Endothelial cell of umbilical vein (primary cell): ENCODE measurements around the gene C1orf53. TPM values are rescaled to one million over a fixed set of nuclear protein-coding genes. Genes with fewer than 3 reads are reported as not detected.
A peak's percentile ranks its signal among the peaks of the same experiment; 100 is the strongest.

Experiments
- BruUV-seq: library from RNA; stranded (reverse); fragments of 400-500 nt; replicated peaks from 2 replicates; lab custom pipeline; 2021; lab: Mats Ljungman, UMichigan
- CTCF ChIA-PET: fragments of 300-600, 350-600 bp; sonication (Branson Sonifier 250); formaldehyde crosslinking; loops from one replicate; lab custom pipeline; 2021; ENCODE audit warnings: antibody characterized with exemption, inconsistent platforms; lab: Charles Lee
- POLR2A ChIA-PET: fragments of 300-600, 350-600 bp; sonication (Branson Sonifier 250); formaldehyde crosslinking; loops from one replicate; lab custom pipeline; 2021; ENCODE audit warnings: antibody characterized with exemption, inconsistent platforms; lab: Charles Lee
- DNase-seq: peaks from one replicate; pipeline ENCODE4 v3.0.0-alpha.2; 2011; ENCODE audit warnings: low read depth, low spot score
- FAIRE-seq: peaks from 2 replicates; lab custom pipeline; 2011; peaks lifted over from hg19 to GRCh38; lab: Jason Lieb, UNC
- H2AFZ ChIP-seq: 2 replicates; pipeline ENCODE4 v1.6.0; 2012; ENCODE audit warnings: low read depth, low read length, control low read depth, inconsistent platforms
- H3K27ac ChIP-seq: 2 replicates; pipeline ENCODE4 v1.5.1; 2011; ENCODE audit warnings: low read depth, mild to moderate bottlenecking, control low read depth, low read length, moderate library complexity; ENCODE audit not compliant: insufficient read depth
- H3K27me3 ChIP-seq, 2 experiments: 2 replicates each; pipeline versions ENCODE4 v1.6.0 to v1.6.1; 2011; ENCODE audit warnings: low read length in 2 of 2, mixed read lengths in 1 of 2; ENCODE audit not compliant: control insufficient read depth in 2 of 2, insufficient read depth in 2 of 2
- H3K36me3 ChIP-seq, 2 experiments: 2 replicates in 1 of 2; 3 replicates in 1 of 2; pipeline ENCODE4 v1.5.1; 2011; ENCODE audit warnings: low read length in 2 of 2, mild to moderate bottlenecking in 1 of 2, moderate library complexity in 1 of 2; ENCODE audit not compliant: control insufficient read depth in 2 of 2, insufficient read depth in 2 of 2; ENCODE audit errors: extremely low read depth in 1 of 2
- H3K4me1 ChIP-seq: 3 replicates; pipeline ENCODE4 v1.5.1; 2011; ENCODE audit warnings: mild to moderate bottlenecking, low read length; ENCODE audit not compliant: control insufficient read depth, insufficient read depth; ENCODE audit errors: extremely low read depth
- H3K4me2 ChIP-seq: 2 replicates; pipeline ENCODE4 v1.6.1; 2011; ENCODE audit warnings: low read length, control low read depth, mixed read lengths; ENCODE audit not compliant: insufficient read depth
- H3K4me3 ChIP-seq, 3 experiments: fragments of 200-600 bp in 1 of 3; sonication (generic), shearing (Covaris generic) in 1 of 3; replicated peaks in 1 of 3; 2 replicates each; pipeline ENCODE4 v1.5.1; 2011 to 2016; ENCODE audit warnings: control low read depth in 3 of 3, low read length in 3 of 3, mild to moderate bottlenecking in 2 of 3, inconsistent platforms in 1 of 3, low read depth in 1 of 3, moderate library complexity in 1 of 3; ENCODE audit not compliant: insufficient read depth in 1 of 3
- H3K79me2 ChIP-seq: 2 replicates; pipeline ENCODE4 v1.6.0; 2012; ENCODE audit warnings: low read length, inconsistent platforms; ENCODE audit not compliant: control insufficient read depth, insufficient read depth
- H3K9ac ChIP-seq: replicated peaks from 2 replicates; pipeline ENCODE3; 2011; ENCODE audit warnings: low read length, control low read depth; ENCODE audit not compliant: insufficient read depth; ENCODE audit errors: extremely low read depth
- H3K9me1 ChIP-seq: replicated peaks from 3 replicates; pipeline ENCODE4 v1.6.0; 2011; ENCODE audit warnings: mild to moderate bottlenecking, low read length; ENCODE audit not compliant: control insufficient read depth, insufficient read depth; ENCODE audit errors: extremely low read depth
- H3K9me3 ChIP-seq: replicated peaks from 2 replicates; pipeline ENCODE4 v1.5.1; 2012; ENCODE audit warnings: low read length, inconsistent platforms; ENCODE audit not compliant: control insufficient read depth, insufficient read depth
- H4K20me1 ChIP-seq: replicated peaks from 2 replicates; pipeline ENCODE3; 2011; ENCODE audit warnings: mild to moderate bottlenecking, low read length; ENCODE audit not compliant: control insufficient read depth, insufficient read depth; ENCODE audit errors: extremely low read depth
- EZH2 ChIP-seq: IDR thresholded peaks from 2 replicates; pipeline ENCODE4 v1.6.1; 2012; ENCODE audit warnings: borderline replicate concordance, low read depth, mild to moderate bottlenecking, moderate library complexity, low read length, inconsistent platforms; ENCODE audit not compliant: severe bottlenecking
- FOS ChIP-seq: IDR thresholded peaks from 2 replicates; pipeline ENCODE4 v1.6.1; 2011; ENCODE audit warnings: mild to moderate bottlenecking, low read length, moderate library complexity, borderline replicate concordance; ENCODE audit not compliant: insufficient read depth
- GATA2 ChIP-seq: IDR thresholded peaks from 2 replicates; pipeline ENCODE4 v1.7.0; 2011; ENCODE audit warnings: low read depth, mild to moderate bottlenecking, moderate library complexity, mixed read lengths, low read length; ENCODE audit not compliant: insufficient read length, insufficient read depth
- JUN ChIP-seq: IDR thresholded peaks from 2 replicates; pipeline ENCODE4 v1.6.1; 2011; ENCODE audit warnings: borderline replicate concordance, low read depth; ENCODE audit not compliant: insufficient read length, insufficient read depth
- MYC ChIP-seq: IDR thresholded peaks from one replicate; pipeline ENCODE4 v1.6.1; 2011; ENCODE audit warnings: mild to moderate bottlenecking, low read depth, low read length
- POLR2A ChIP-seq: IDR thresholded peaks from 2 replicates; pipeline ENCODE4 v1.6.1; 2012; ENCODE audit warnings: low read depth, mild to moderate bottlenecking, control low read depth, low read length
- POLR2AphosphoS5 ChIP-seq: IDR thresholded peaks from 2 replicates; pipeline ENCODE4 v1.6.1; 2012; ENCODE audit warnings: low read depth, mild to moderate bottlenecking, control low read depth, low read length, moderate library complexity; ENCODE audit not compliant: insufficient read depth
- dilution Hi-C: fragments of 300-500 bp; cut with MboI; formaldehyde crosslinking; loops from one replicate; pipeline ENCODE4 v1.15.0; 2019; ENCODE audit warnings: low sequenced_read_pairs; ENCODE audit not compliant: extremely low pct_ligation_motif_present
- intact Hi-C: fragments of 100-400 bp; cut with micrococcal nuclease; formaldehyde crosslinking; loops from one replicate; pipeline ENCODE4 v1.10.0; 2022
- polyA plus RNA-seq, 4 experiments: library from polyadenylated mRNA; depleted of rRNA in 3 of 4; stranded (reverse) in 3 of 4; unstranded in 1 of 4; fragments of >200 nt; gene quantifications; 2 replicates each; pipeline versions ENCODE4 v1.2.1 to v1.2.3, GENCODE V29; 2011 to 2012; ENCODE audit warnings: missing spikeins in 1 of 4
- total RNA-seq: library from RNA; stranded (reverse); gene quantifications from 2 replicates; pipeline ENCODE4 v1.2.3, GENCODE V29; 2021
- TF ChIP-seq, protein P1 (sequence below): IDR thresholded peaks from 2 replicates; pipeline ENCODE4 v1.6.1; 2011; ENCODE audit not compliant: insufficient read depth, insufficient read length
- TF ChIP-seq, protein P2 (sequence below), 2 donors: IDR thresholded peaks; 1 replicate in 1 of 2; 2 replicates in 1 of 2; pipeline ENCODE4 v1.5.1; 2011; ENCODE audit warnings: low read length in 2 of 2, mild to moderate bottlenecking in 2 of 2, moderate library complexity in 2 of 2, control low read depth in 1 of 2, inconsistent platforms in 1 of 2, low read depth in 1 of 2; ENCODE audit not compliant: insufficient read depth in 1 of 2; ENCODE audit errors: extremely low read depth in 1 of 2

Gene C1orf53
- total and polyA plus RNA-seq, 2 donors (not counting 3 experiments of a cell fraction or from before 2014, with no cell fraction given), result 3.5 to 6.5 TPM

- H3K9me1 ChIP-seq, result no peaks in the 10 kb centered on the region
- DNase-seq (no peak), FAIRE-seq (no peak)
- peaks cover 0 to 16% of the 10 kb centered on the region in 2 experiments for H3K27me3 ChIP-seq
- BruUV-seq, result no TSS peak
- TF ChIP-seq POLR2AphosphoS5 (no peak), MYC (no peak), FOS (no peak), GATA2 (no peak), JUN (no peak), EZH2 (no peak), POLR2A (no peak)
- TF ChIP-seq, protein P1, sequence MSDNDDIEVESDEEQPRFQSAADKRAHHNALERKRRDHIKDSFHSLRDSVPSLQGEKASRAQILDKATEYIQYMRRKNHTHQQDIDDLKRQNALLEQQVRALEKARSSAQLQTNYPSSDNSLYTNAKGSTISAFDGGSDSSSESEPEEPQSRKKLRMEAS, result no peak
- TF ChIP-seq, protein P2, sequence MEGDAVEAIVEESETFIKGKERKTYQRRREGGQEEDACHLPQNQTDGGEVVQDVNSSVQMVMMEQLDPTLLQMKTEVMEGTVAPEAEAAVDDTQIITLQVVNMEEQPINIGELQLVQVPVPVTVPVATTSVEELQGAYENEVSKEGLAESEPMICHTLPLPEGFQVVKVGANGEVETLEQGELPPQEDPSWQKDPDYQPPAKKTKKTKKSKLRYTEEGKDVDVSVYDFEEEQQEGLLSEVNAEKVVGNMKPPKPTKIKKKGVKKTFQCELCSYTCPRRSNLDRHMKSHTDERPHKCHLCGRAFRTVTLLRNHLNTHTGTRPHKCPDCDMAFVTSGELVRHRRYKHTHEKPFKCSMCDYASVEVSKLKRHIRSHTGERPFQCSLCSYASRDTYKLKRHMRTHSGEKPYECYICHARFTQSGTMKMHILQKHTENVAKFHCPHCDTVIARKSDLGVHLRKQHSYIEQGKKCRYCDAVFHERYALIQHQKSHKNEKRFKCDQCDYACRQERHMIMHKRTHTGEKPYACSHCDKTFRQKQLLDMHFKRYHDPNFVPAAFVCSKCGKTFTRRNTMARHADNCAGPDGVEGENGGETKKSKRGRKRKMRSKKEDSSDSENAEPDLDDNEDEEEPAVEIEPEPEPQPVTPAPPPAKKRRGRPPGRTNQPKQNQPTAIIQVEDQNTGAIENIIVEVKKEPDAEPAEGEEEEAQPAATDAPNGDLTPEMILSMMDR (IDR thresholded peaks at IDR 0.05; ENCODE audit: extremely low read depth in 1 of 2, insufficient read depth in 1 of 2, low read depth in 1 of 2, low read length in 2 of 2), result no peak
- ChIA-PET CTCF (interaction anchor here (1.0 to 2.2 kb wide), 8 partner anchors 9 to 382 kb away, joined by 3 to 10 read pairs (median 5); partner anchors contain the start of gene LHX9), POLR2A (interaction anchor here (1.0 to 1.3 kb wide), 2 partner anchors 15 to 128 kb away, joined by 3 to 4 read pairs; no protein-coding TSS in a partner anchor)
- peak overlapping the region; percentile 73 for H3K9ac ChIP-seq
- peaks cover 14% of the 10 kb centered on the region for H3K4me1 ChIP-seq
- peak overlapping the region; percentile 29 to 76 (median 65) for H3K4me3 ChIP-seq
- intact Hi-C loops, result loop anchor here (2.0 kb wide), 1 partner anchor 255 kb away; the partner anchor contains the start of gene NEK7
- dilution Hi-C loops, result no loop called here
- no peaks in the 10 kb centered on the region for H3K79me2 ChIP-seq
- H2AFZ ChIP-seq, result peak overlapping the region; percentile 100
- H3K36me3 ChIP-seq, result no peaks in the 10 kb centered on the region
- no peaks in the 10 kb centered on the region for H3K9me3 ChIP-seq
- H3K27ac ChIP-seq, result peak overlapping the region; percentile 52
- H4K20me1 ChIP-seq, result no peaks in the 10 kb centered on the region
- H3K4me2 ChIP-seq, result peak overlapping the region; percentile 88
Observed at GRCh38 chr1:197902131-197902453, 338 bp upstream of the C1orf53 start.
